Erythroblast (primary cell): Measurements from ENCODE around the gene METTL13.

Experiments
- GATA1 ChIP-seq: IDR thresholded peaks from 2 replicates; pipeline ENCODE4 v1.6.1; 2011; ENCODE audit warnings: low read depth, mild to moderate bottlenecking, control low read depth, low read length, moderate library complexity
- POLR2A ChIP-seq: IDR thresholded peaks from 2 replicates; pipeline ENCODE4 v1.6.1; 2011; ENCODE audit warnings: mild to moderate bottlenecking, low read length

DNA sequence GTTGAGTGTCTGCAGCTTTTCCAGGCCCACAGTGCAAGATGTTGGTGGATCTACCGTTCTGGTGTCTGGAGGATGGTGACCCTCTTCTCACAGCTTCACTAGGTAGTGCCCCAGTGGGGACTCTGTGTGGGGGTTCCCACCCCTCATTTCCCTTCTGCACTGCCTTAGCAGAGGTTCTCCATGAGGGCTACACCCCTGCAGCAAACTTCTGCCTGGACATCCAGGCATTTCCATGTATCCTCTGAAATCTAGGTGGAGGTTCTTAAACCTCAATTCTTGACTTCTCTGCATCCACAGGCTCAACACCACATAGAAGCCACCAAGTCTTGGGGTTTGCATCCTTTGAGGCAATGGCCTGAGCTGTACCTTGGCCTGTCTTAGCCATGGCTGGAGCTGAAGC lies 45.5 kb downstream of the METTL13 start:
- no peak for TF ChIP-seq POLR2A
- TF ChIP-seq GATA1 = no peak
